NOMO-1 (cell line): ENCODE results near the gene RBM8A.

ENCODE experiments used
- DNase-seq, 2 experiments: peaks; one replicate each; lab custom pipeline; 2025; ENCODE audit not compliant: unreplicated experiment in 2 of 2; lab: John Stamatoyannopoulos, UW

The RBM8A gene

DNA sequence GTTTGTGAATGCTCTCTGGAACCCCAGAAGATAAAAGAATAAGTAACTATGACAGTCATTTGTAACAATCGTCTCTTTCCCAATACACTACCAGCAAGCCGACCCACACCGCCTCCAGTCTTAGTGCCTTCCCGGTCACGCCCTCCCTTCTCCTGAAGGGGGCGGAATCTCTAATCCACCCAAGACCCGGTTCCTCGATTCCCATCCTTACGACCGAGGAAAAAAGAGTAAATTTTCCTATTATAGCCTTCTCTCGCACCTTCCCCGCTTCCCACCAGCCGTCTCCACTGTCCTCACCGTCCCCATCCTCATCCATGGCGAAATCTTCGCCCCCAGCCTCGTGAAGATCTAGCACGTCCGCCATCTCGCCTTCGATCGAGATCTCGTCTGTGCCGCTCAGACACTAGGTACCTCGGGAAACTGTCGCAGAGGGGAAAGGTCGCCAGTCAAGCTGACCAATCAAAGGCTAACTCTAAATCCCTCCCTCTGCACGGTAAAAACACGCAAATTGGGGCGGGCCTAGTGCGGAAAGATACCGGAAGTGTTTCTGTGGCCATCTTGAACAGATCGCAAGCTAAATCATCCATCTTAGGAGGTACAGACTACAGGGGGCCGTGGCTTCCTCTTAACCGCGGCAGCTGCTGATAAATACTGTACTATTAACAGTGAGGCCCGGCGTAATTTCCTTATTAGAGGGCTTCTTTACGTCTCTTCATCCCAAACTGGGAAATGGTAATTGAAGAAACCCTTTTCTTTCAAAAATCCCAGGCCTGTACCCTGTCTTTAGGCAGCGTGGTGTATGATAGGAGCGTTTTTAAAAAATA is at the start of gene RBM8A:
RBM8A (minus strand) TSS at position 422 of the 824 bp plus-strand sequence; CDS start at position 364, 58 bp downstream.
- peak; percentile 99 for DNase-seq

DNA sequence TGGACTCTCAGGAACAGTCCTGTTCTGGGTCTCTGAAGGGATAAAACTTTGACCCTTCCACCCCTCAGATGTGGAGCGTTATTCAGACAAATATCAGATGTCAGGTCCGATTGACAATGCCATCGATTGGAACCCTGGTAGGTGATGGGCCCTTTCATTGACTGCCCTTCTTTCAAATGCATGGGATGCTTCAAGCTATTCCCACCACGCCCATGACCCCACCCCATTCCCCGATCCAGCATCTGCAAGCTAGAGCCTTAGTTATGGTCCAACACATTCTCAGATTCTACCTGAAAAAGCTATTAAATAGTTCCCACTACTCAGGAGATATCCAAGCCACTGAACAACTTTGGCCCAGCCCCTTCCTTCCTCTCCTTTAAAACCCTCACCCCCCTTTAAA is 49.7 kb upstream of the RBM8A start:
- no peak for DNase-seq

DNA sequence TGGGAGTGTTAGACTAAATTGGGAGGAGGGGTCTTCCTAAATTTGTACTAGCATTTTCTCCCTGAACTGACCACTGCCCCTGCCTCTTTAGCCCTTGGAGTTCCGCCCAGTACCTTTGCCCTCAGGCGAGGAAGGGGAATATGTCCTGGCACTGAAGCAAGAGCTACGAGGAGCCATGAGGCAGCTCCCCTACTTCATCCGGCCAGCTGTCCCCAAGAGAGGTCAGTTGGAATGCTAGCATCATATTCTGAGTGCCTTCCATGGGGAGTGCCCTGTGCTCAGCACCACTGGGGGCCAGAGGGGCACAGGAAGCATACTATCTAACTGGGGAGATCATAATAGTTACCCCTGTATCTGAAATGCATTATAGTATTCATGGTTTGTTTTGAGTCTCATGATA is 47.9 kb upstream of the RBM8A start:
- DNase-seq, result no peak

DNA sequence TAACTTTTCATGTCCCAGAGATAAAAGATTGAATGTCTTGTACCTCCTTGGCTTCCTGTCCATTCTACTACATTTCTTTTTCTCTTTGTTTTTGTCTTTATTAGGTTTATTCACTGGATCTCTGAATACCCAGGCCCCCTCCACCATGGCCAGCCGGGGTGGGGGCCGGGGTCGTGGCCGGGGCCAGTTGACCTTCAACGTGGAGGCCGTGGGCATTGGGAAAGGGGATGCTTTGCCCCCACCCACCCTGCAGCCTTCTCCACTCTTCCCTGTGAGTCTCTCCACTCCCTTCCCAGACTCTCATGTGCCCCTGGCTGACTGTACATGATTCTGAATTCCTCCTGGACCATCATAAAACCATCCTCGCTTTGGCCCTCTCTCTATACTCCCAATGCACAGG is 47.4 kb upstream of the RBM8A start:
- no peak for DNase-seq

DNA sequence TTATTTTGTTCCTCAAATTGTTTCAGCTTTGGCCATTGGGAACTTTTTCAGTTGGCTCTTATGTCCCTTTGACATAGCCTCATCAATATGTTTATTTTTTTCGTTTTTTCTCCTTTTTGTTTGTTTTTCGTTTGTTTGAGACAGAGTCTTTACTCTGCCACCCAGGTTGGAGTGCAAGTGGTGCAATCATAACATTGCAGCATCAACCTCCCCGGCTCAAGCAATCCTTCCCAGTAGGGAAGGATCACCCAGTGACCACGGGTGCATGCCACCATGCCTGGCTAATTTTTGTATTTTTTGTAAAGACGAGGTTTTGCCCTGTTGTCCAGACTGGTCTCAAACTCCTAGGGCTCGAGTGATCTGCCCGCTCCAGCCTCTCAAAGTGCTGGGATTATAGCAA is 45.3 kb upstream of the RBM8A start:
- DNase-seq, result no peak

GRCh38 chr1:145967288-145967687 is 40.0 kb upstream of the RBM8A start:
- DNase-seq, result no peak

- DNase-seq, result no peak
These were observed 37.9 kb upstream of the RBM8A start for GRCh38 chr1:145965119-145965744.

GRCh38 chr1:145964328-145965118 is 37.2 kb upstream of the RBM8A start, which contains the start of the genes ANKRD34A and POLR3GL:
Gene ANKRD34A, minus strand, starts transcription at chr1:145964575. Its CDS starts 2,816 bp downstream, at chr1:145961759.
Gene POLR3GL, plus strand, starts transcription at chr1:145964690. Its CDS starts 10,176 bp downstream, at chr1:145974866.
- peak; percentile 89 to 93 for DNase-seq

GRCh38 chr1:145963265-145964019 is 36.2 kb upstream of the RBM8A start:
- DNase-seq, result peak in 1 of 2 experiments; percentile 9

DNA sequence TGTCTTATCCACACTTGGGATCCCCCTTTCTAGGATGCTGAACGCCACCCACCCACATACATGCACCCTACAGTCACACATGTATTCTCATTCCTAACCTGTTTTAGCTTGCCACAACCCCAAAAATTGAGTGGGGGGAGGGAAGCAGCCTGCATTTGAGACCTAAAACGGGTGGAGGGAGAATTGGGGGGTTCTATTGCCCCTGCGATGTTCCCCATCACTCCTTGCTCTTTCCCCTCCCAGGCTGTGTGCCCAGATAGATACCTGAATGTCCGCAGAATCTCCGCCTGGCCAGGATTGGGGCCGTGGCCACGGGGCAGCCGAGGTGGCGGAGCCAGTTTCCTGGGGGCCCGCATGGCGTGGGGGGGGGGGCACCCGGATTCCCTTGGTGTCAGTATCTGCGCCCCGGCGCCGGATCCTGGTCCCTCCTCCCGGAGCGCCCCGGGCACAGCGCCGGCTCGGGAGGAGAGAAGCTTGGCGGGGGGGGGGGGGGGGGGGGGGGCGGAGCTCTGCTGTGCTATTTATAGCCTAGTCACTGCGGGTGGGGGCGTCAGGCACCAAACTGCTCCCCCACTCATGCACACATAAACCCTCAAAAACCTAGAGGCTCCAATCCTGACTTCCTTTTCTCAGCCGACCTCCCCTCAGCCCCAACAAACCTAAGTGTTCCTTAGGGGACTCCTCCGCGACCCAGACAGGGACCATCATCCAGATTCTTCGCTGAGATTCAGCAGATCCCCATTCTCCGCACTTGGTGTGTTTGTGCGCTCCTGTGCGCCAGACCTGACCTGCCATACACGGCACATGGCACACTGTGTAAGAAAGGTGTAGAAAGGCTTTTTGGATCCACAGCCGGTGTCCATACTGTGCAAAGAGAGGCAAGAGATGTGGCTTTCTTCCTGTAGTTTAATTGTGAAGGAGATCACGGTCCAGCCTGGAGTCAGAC is 35.1 kb upstream of the RBM8A start:
- no peak for DNase-seq

DNA sequence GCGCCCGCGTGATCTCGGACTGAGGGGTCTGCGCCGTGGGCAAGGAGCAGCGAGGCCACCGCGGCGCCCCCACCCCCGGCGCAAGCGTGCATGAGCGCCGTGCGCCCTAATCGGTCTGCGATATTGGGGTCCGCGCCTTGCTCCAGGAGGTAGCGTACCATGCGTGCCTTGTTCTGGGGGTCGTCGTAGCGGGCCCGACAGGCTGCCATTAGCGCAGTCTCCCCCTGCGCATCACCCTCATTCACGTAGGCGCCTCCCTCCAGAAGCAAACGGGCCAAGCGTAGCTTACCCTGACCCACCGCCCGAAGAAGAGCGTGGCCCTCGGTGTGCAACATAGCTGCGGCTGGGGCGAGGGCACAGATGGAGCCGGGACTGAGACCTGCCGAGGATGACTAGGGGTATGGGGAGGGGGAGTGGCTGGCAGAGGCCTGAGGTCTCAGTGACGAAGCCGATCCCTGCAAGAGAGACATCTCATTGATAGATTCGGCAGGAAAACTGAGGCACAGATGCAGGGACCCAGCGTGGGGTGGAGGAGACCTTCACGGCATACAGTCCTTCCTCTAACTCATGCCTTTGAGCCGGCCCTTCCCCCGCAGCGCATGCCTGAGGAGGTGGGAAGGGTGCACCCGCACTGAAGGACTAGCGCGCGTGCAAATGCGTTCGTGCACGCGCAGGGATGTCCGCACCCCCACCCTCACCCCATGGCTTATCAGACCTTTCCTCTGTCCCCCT is 34.3 kb upstream of the RBM8A start:
- no peak for DNase-seq

- DNase-seq, result no peak
These were observed 33.8 kb upstream of the RBM8A start for GRCh38 chr1:145961109-145961424.

GRCh38 chr1:145960468-145961108 is 33.3 kb upstream of the RBM8A start:
- DNase-seq, result no peak

- no peak for DNase-seq
These were observed 32.7 kb upstream of the RBM8A start for GRCh38 chr1:145959957-145960467.

DNA sequence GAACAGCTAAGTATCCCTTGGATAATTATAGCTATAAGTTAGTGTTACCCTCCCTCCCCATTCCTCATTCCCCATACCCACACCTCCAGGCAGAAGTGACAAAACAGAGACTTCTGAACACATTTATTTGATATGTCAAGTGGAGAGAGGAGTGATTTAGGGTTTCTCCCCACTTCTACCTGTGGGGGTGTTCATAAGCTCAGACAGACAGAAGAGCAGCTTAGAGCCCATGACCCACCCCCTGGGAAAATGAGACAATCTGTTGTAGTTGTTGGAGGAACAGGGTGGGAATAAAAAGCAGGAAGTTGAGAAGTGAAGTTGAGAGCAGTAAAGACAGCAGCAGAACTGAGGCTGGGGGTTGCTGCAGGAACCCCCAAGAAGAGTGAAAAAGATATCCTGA is 32.0 kb upstream of the RBM8A start:
- DNase-seq, result no peak

DNA sequence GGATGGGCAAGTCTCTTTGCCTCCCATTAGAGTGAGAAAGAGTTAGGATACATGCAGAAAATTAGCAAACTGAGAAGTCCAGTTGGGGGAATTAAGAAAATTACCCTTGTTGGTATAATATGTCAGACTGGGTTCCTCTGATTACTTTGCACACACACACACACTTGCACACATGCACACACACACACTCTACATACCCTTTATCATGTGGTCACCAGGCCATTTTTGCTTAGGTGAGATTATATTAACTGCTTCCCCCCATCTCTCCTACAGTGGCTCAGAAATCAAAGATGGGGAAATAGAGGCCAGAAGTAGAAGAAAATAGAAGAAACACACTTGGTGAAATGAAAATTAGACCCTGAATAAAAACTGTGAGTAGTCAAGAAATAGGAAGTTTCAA is 31.4 kb upstream of the RBM8A start:
- no peak for DNase-seq

DNA sequence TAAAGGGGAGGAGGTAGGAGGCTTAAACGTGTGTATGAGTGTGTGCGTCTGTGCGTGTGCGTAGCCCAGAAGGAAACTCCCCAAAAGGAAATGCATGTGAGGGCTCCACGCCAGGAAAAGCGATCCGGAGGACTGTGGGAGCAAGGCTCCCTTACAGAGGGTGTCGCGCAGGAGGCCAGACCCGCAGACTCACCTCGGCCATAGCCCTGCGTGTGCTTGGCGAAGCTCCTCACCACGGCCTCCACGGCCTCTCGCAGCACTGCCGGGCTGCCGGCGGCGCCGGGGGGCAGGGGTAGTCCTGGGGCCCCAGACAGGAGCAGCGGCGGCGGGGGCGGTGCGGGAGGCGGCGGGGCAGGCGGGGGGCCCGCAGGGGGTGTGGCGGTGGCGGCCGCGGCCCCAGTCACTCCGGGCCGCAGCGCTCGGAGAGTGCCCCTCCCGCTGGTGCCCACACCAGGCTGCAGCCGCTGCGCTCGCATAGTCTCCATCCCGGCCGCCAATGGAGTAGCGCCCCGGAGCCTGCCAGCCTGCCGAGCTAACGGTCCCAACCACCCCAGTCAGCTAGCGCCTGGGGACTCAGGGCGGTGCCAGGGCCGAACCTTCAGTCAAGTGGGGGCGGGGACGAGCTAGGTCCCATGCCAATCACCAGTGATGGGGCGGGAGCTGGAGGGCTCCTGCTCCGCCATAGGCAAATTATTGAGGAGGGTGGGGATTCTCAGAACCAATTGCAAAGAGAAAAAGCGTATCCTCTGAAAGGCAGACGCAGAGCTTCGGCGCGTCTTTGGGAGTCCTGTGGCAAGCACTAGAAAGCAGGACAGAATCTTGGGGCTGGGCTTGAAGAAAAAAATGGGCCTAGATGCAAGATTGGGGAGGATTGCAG is 30.4 kb upstream of the RBM8A start, which contains the start of gene LIX1L:
LIX1L (minus strand) TSS at position 575 of the 877 bp plus-strand sequence; CDS start at position 485, 90 bp downstream.
- peak; percentile 82 to 90 for DNase-seq
